Liver (tissue), 3 donors: Measurements from ENCODE around the gene CYTH2.

Source experiments
- EGR1 ChIP-seq, 2 donors: IDR thresholded peaks; 2 replicates each; pipeline ENCODE4 v1.6.1; 2016 to 2018; ENCODE audit warnings: antibody characterized with exemption in 2 of 2, low read depth in 2 of 2
- FOXA2 ChIP-seq: IDR thresholded peaks from 2 replicates; pipeline ENCODE4 v1.6.1; 2016; ENCODE audit warnings: antibody characterized with exemption
- HNF4A ChIP-seq, 2 donors: conservative IDR thresholded peaks; 2 replicates each; pipeline ENCODE4 v1.6.1; 2016; ENCODE audit warnings: antibody characterized with exemption in 2 of 2, mild to moderate bottlenecking in 2 of 2
- JUND ChIP-seq, 2 donors: IDR thresholded peaks; 2 replicates each; pipeline ENCODE4 v1.6.1; 2016; ENCODE audit warnings: antibody characterized with exemption in 2 of 2
- RAD21 ChIP-seq, 2 donors: IDR thresholded peaks; 2 replicates each; pipeline ENCODE4 v1.6.1; 2016; ENCODE audit warnings: antibody characterized with exemption in 2 of 2, mild to moderate bottlenecking in 2 of 2
- RXRA ChIP-seq, 2 donors: IDR thresholded peaks; 2 replicates each; pipeline ENCODE4 v1.6.1; 2017 to 2018; ENCODE audit warnings: antibody characterized with exemption in 2 of 2, mild to moderate bottlenecking in 1 of 2
- SP1 ChIP-seq: IDR thresholded peaks from 2 replicates; pipeline ENCODE4 v1.6.1; 2018; ENCODE audit warnings: antibody characterized with exemption, mild to moderate bottlenecking
- TAF1 ChIP-seq: conservative IDR thresholded peaks from 2 replicates; pipeline ENCODE4 v1.6.1; 2016; ENCODE audit warnings: antibody characterized with exemption, mild to moderate bottlenecking
- YY1 ChIP-seq: IDR thresholded peaks from 2 replicates; pipeline ENCODE4 v1.6.1; 2016; ENCODE audit warnings: antibody characterized with exemption, mild to moderate bottlenecking
- TF ChIP-seq, protein P1 (sequence below): IDR thresholded peaks from 2 replicates; pipeline ENCODE4 v1.6.1; 2016; ENCODE audit warnings: antibody characterized with exemption
- TF ChIP-seq, protein P2 (sequence below): fragments of 150-350 bp; IDR thresholded peaks from 2 replicates; pipeline ENCODE4 v1.5.1; 2017; ENCODE audit warnings: improper control_type of control experiment, low read depth, low read length; ENCODE audit not compliant: missing input control
- TF ChIP-seq, protein P3 (sequence below): IDR thresholded peaks from 2 replicates; pipeline ENCODE4 v1.6.1; 2016; ENCODE audit warnings: antibody characterized with exemption, mild to moderate bottlenecking
- donor health status: healthy.
- donor health status: healthy.

DNA sequence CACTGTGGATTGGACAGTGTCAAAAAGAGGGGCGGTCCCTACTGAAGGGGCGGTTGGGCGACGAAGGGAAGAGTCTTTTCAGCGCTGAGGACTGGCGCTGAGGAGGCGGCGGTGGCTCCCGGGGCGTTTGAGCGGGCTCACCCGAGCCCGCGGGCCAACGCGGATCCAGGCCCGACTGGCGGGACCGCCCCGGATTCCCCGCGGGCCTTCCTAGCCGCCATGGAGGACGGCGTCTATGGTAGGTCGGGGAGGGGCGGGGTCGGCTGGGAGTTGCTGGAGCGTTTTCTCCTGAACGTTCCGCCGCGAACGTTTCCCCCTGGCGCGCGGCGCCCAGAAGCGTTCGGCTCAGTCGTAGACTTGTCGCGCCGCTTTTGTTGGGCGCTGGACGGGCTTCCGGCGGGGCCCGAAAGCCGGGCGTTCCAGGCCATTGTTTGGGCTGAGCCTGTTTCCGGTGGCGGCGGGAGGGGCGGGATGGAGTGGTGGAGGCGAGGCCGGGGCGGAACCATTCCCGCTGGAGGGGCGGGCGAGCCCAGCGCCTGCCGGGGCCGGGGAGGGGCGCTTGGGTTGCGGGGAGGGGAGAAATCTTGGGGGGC, at the start of gene CYTH2:
- TF ChIP-seq, protein P1, sequence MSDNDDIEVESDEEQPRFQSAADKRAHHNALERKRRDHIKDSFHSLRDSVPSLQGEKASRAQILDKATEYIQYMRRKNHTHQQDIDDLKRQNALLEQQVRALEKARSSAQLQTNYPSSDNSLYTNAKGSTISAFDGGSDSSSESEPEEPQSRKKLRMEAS = no peak
- no peak for TF ChIP-seq EGR1 (IDR thresholded peaks at IDR 0.05; ENCODE audit: low read depth in 2 of 2)
- TF ChIP-seq JUND (IDR thresholded peaks at IDR 0.05) = no peak
- TF ChIP-seq FOXA2 = no peak
- TF ChIP-seq, protein P2, sequence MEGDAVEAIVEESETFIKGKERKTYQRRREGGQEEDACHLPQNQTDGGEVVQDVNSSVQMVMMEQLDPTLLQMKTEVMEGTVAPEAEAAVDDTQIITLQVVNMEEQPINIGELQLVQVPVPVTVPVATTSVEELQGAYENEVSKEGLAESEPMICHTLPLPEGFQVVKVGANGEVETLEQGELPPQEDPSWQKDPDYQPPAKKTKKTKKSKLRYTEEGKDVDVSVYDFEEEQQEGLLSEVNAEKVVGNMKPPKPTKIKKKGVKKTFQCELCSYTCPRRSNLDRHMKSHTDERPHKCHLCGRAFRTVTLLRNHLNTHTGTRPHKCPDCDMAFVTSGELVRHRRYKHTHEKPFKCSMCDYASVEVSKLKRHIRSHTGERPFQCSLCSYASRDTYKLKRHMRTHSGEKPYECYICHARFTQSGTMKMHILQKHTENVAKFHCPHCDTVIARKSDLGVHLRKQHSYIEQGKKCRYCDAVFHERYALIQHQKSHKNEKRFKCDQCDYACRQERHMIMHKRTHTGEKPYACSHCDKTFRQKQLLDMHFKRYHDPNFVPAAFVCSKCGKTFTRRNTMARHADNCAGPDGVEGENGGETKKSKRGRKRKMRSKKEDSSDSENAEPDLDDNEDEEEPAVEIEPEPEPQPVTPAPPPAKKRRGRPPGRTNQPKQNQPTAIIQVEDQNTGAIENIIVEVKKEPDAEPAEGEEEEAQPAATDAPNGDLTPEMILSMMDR = no peak
- TF ChIP-seq YY1 = peak; percentile 7
- TF ChIP-seq RXRA (IDR thresholded peaks at IDR 0.05) = no peak
- TF ChIP-seq SP1 = no peak
- no peak for TF ChIP-seq HNF4A (conservative IDR thresholded peaks at IDR 0.05)
- TF ChIP-seq, protein P3, sequence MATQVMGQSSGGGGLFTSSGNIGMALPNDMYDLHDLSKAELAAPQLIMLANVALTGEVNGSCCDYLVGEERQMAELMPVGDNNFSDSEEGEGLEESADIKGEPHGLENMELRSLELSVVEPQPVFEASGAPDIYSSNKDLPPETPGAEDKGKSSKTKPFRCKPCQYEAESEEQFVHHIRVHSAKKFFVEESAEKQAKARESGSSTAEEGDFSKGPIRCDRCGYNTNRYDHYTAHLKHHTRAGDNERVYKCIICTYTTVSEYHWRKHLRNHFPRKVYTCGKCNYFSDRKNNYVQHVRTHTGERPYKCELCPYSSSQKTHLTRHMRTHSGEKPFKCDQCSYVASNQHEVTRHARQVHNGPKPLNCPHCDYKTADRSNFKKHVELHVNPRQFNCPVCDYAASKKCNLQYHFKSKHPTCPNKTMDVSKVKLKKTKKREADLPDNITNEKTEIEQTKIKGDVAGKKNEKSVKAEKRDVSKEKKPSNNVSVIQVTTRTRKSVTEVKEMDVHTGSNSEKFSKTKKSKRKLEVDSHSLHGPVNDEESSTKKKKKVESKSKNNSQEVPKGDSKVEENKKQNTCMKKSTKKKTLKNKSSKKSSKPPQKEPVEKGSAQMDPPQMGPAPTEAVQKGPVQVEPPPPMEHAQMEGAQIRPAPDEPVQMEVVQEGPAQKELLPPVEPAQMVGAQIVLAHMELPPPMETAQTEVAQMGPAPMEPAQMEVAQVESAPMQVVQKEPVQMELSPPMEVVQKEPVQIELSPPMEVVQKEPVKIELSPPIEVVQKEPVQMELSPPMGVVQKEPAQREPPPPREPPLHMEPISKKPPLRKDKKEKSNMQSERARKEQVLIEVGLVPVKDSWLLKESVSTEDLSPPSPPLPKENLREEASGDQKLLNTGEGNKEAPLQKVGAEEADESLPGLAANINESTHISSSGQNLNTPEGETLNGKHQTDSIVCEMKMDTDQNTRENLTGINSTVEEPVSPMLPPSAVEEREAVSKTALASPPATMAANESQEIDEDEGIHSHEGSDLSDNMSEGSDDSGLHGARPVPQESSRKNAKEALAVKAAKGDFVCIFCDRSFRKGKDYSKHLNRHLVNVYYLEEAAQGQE = no peak
- TF ChIP-seq TAF1 = no peak
- TF ChIP-seq RAD21 (IDR thresholded peaks at IDR 0.05) = no peak
